Sigmoid colon (tissue), 3 donors: ENCODE results near the gene FKBP6.

Experiments
- CTCF ChIP-seq, 4 experiments: fragments of 450-650 bp in 3 of 4; fragments of 200-600 bp in 1 of 4; IDR thresholded peaks; one replicate each; pipeline ENCODE4 v1.5.1; 2016 to 2019; ENCODE audit warnings: antibody characterized with exemption in 4 of 4, mild to moderate bottlenecking in 3 of 4, moderate library complexity in 2 of 4
- POLR2A ChIP-seq, 2 donors: fragments of 450-650 bp; IDR thresholded peaks; one replicate each; pipeline ENCODE4 v1.6.1; 2016; ENCODE audit warnings: antibody characterized with exemption in 2 of 2, mild to moderate bottlenecking in 2 of 2, moderate library complexity in 2 of 2

GRCh38 chr7:73369009-73369408, 41.0 kb downstream of the FKBP6 start:
- TF ChIP-seq CTCF (IDR thresholded peaks at IDR 0.05) (no peak), POLR2A (IDR thresholded peaks at IDR 0.05) (no peak)
